Mesendoderm (in vitro differentiated cells): ENCODE data around the gene TBC1D5.
A peak's percentile ranks its signal among the peaks of the same experiment; 100 is the strongest.
"Not testable (repeated sequence)": the region's sequence is repeated elsewhere in the genome, so short reads cannot be mapped to it uniquely, and the experiment has no call there.

Experiments
- DNase-seq: peaks from one replicate; pipeline ENCODE4 v3.0.0; 2013
- H2AK5ac ChIP-seq: 2 replicates; pipeline ENCODE4 v1.6.1; 2013; ENCODE audit warnings: low read length, inconsistent platforms
- H2BK120ac ChIP-seq: 2 replicates; pipeline ENCODE4 v1.6.1; 2013; ENCODE audit warnings: low read depth, mild to moderate bottlenecking, low read length, moderate library complexity, mixed read lengths
- H2BK15ac ChIP-seq: replicated peaks from 2 replicates; pipeline ENCODE4 v1.6.1; 2013; ENCODE audit warnings: low read depth, mild to moderate bottlenecking, moderate library complexity
- H2BK5ac ChIP-seq: 2 replicates; pipeline ENCODE4 v1.6.1; 2013; ENCODE audit warnings: low read length, inconsistent platforms
- H3K18ac ChIP-seq: 2 replicates; pipeline ENCODE4 v1.6.1; 2013; ENCODE audit warnings: mild to moderate bottlenecking, low read length, mixed read lengths
- H3K23ac ChIP-seq: one replicate; pipeline ENCODE4 v1.6.1; 2013; ENCODE audit warnings: low read length
- H3K27ac ChIP-seq: 2 replicates; pipeline ENCODE4 v1.5.1; 2013; ENCODE audit warnings: low read depth, mild to moderate bottlenecking, inconsistent platforms, low read length, moderate library complexity
- H3K27me3 ChIP-seq: 2 replicates; pipeline ENCODE4 v1.6.1; 2013; ENCODE audit warnings: low read length, control low read depth, mild to moderate bottlenecking, inconsistent platforms; ENCODE audit not compliant: insufficient read depth, poor library complexity
- H3K36me3 ChIP-seq: 2 replicates; pipeline ENCODE4 v1.6.1; 2013; ENCODE audit warnings: low read length, inconsistent platforms; ENCODE audit not compliant: control insufficient read depth, insufficient read depth
- H3K4ac ChIP-seq: one replicate; pipeline ENCODE4 v1.6.1; 2013; ENCODE audit warnings: low read depth, mild to moderate bottlenecking, low read length, moderate library complexity
- H3K4me1 ChIP-seq: 2 replicates; pipeline ENCODE4 v1.6.1; 2013; ENCODE audit warnings: low read depth, low read length, inconsistent platforms; ENCODE audit not compliant: control insufficient read depth
- H3K4me2 ChIP-seq: 2 replicates; pipeline ENCODE4 v1.6.1; 2013; ENCODE audit warnings: low read length
- H3K4me3 ChIP-seq: 2 replicates; pipeline ENCODE4 v1.5.1; 2013; ENCODE audit warnings: mild to moderate bottlenecking, low read length
- H3K56ac ChIP-seq: one replicate; pipeline ENCODE4 v1.6.1; 2013; ENCODE audit warnings: low read length
- H3K79me1 ChIP-seq: 2 replicates; pipeline ENCODE4 v1.6.1; 2013; ENCODE audit warnings: low read length, inconsistent platforms
- H3K79me2 ChIP-seq: 2 replicates; pipeline ENCODE4 v1.6.1; 2013; ENCODE audit warnings: mild to moderate bottlenecking, low read length; ENCODE audit not compliant: control insufficient read depth, insufficient read depth
- H3K9ac ChIP-seq: 2 replicates; pipeline ENCODE4 v1.6.1; 2013; ENCODE audit warnings: low read length, inconsistent platforms
- H4K5ac ChIP-seq: one replicate; pipeline ENCODE4 v1.6.1; 2013; ENCODE audit warnings: low read length
- H4K8ac ChIP-seq: one replicate; pipeline ENCODE4 v1.6.1; 2013; ENCODE audit warnings: low read depth, mild to moderate bottlenecking, control low read depth, low read length, moderate library complexity
- WGBS: extraction: QIAGEN DNeasy Blood & Tissue Kit; methylation state at CpG from one replicate; pipeline ENCODE4 v1.1.7; 2013; ENCODE audit warnings: low lambda C conversion rate, missing lambda C conversion rate; ENCODE audit not compliant: insufficient coverage; ENCODE audit errors: extremely low coverage; 5-methylcytosine and 5-hydroxymethylcytosine counted together

The TBC1D5 gene

GRCh38 chr3:17352620-17353019, 389.8 kb downstream of the TBC1D5 start:
- Histone ChIP-seq H3K79me2 (no peaks in the 10 kb centered on the region), H2AK5ac (no peak overlapping the region), H3K27me3 (no peaks in the 10 kb centered on the region), H4K8ac (no peak overlapping the region), H3K36me3 (no peaks in the 10 kb centered on the region), H3K9ac (no peak overlapping the region), H2BK15ac (no peak overlapping the region), H3K18ac (no peak overlapping the region), H3K4me3 (no peak overlapping the region), H3K4me1 (no peaks in the 10 kb centered on the region), H3K79me1 (no peaks in the 10 kb centered on the region), H4K5ac (no peak overlapping the region), H2BK5ac (no peak overlapping the region), H3K4me2 (no peak overlapping the region), H3K27ac (no peak overlapping the region), H3K56ac (no peak overlapping the region), H2BK120ac (no peak overlapping the region), H3K4ac (no peak overlapping the region), H3K23ac (no peak overlapping the region)
- DNase-seq = no peak
- no CpG with 5 or more reads among the region's 3 CpGs for WGBS

GRCh38 chr3:17351193-17351592, 391.2 kb downstream of the TBC1D5 start:
- H3K27ac ChIP-seq, H3K4me1 ChIP-seq, H3K23ac ChIP-seq, H3K9ac ChIP-seq, H3K4me2 ChIP-seq, H2BK120ac ChIP-seq, H3K79me2 ChIP-seq, H3K4ac ChIP-seq, H2BK15ac ChIP-seq, H3K4me3 ChIP-seq, H3K18ac ChIP-seq, H2BK5ac ChIP-seq, H3K27me3 ChIP-seq, H3K79me1 ChIP-seq, H3K56ac ChIP-seq, H4K8ac ChIP-seq, H4K5ac ChIP-seq, H3K36me3 ChIP-seq, DNase-seq, H2AK5ac ChIP-seq: not testable (repeated sequence)
- WGBS = no CpG with 5 or more reads among the region's 4 CpGs

DNA sequence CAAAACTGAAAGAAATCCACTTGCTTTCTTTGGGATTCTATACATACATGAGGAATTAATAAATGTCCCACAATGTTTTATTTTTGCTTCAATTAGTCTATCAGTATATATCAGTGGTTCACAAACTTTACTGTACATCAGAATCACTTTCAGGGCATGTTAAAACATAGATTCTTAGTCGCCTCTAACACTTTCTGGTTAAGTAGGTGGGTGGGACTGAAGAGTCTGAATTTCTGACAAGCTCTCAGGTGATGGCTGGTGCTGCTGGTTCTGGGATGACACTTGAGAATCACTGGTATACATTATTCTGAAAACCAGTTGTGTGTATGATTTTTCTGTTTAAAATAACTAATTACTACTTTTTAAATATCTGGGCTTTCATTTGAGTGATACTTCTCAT, 393.3 kb downstream of the TBC1D5 start:
- H4K8ac ChIP-seq = no peak overlapping the region
- no peak overlapping the region for H3K9ac ChIP-seq
- no CpG with 5 or more reads among the region's 1 CpG for WGBS
- no peak overlapping the region for H3K4me2 ChIP-seq
- H3K4ac ChIP-seq = no peak overlapping the region
- H2BK5ac ChIP-seq = no peak overlapping the region
- H2BK15ac ChIP-seq = no peak overlapping the region
- no peak overlapping the region for H2BK120ac ChIP-seq
- no peaks in the 10 kb centered on the region for H3K4me1 ChIP-seq
- H4K5ac ChIP-seq = no peak overlapping the region
- H3K18ac ChIP-seq = no peak overlapping the region
- H3K27ac ChIP-seq = no peak overlapping the region
- H2AK5ac ChIP-seq = no peak overlapping the region
- H3K23ac ChIP-seq = no peak overlapping the region
- H3K56ac ChIP-seq = no peak overlapping the region
- no peak overlapping the region for H3K4me3 ChIP-seq
- H3K27me3 ChIP-seq = no peaks in the 10 kb centered on the region
- H3K79me2 ChIP-seq = no peaks in the 10 kb centered on the region
- H3K36me3 ChIP-seq = no peaks in the 10 kb centered on the region
- no peaks in the 10 kb centered on the region for H3K79me1 ChIP-seq
- no peak for DNase-seq

DNA sequence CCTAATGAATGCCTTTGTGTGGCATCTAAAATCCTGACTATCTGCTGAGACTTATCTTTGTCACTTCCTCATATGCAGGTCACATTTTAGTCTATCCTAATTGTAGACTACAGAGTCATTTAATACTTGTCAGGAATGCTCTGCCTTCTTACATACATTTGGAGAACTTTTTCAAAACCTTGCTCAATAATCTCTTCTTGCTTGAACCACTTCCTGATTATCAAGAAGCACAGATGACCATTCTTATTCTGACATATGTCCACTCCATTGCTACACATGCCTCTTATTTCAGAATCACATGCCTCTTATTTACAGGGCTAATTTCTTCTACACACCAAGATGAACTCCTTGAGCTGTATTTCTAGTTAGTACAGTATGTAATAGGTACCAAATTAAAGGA, 400.3 kb downstream of the TBC1D5 start:
- no peak overlapping the region for H2BK120ac ChIP-seq
- H4K8ac ChIP-seq = no peak overlapping the region
- no peaks in the 10 kb centered on the region for H3K27me3 ChIP-seq
- no peak overlapping the region for H4K5ac ChIP-seq
- H3K36me3 ChIP-seq = no peaks in the 10 kb centered on the region
- no peak overlapping the region for H3K9ac ChIP-seq
- H3K4me1 ChIP-seq = no peaks in the 10 kb centered on the region
- H2AK5ac ChIP-seq = no peak overlapping the region
- no peak overlapping the region for H3K4me3 ChIP-seq
- H2BK5ac ChIP-seq = no peak overlapping the region
- no peaks in the 10 kb centered on the region for H3K79me1 ChIP-seq
- no peak overlapping the region for H3K4ac ChIP-seq
- no peak for DNase-seq
- H2BK15ac ChIP-seq = no peak overlapping the region
- H3K79me2 ChIP-seq = no peaks in the 10 kb centered on the region
- no peak overlapping the region for H3K56ac ChIP-seq
- no peak overlapping the region for H3K4me2 ChIP-seq
- no peak overlapping the region for H3K18ac ChIP-seq
- no peak overlapping the region for H3K27ac ChIP-seq
- H3K23ac ChIP-seq = no peak overlapping the region

GRCh38 chr3:17340693-17341092, 401.7 kb downstream of the TBC1D5 start:
- H3K27me3 ChIP-seq = no peaks in the 10 kb centered on the region
- H3K79me2 ChIP-seq = no peaks in the 10 kb centered on the region
- H3K18ac ChIP-seq = no peak overlapping the region
- H3K79me1 ChIP-seq = no peaks in the 10 kb centered on the region
- no peak overlapping the region for H3K23ac ChIP-seq
- H3K4me1 ChIP-seq = no peaks in the 10 kb centered on the region
- H3K36me3 ChIP-seq = no peaks in the 10 kb centered on the region
- H2BK5ac ChIP-seq = no peak overlapping the region
- no peak overlapping the region for H4K8ac ChIP-seq
- no peak overlapping the region for H3K4ac ChIP-seq
- no peak overlapping the region for H3K9ac ChIP-seq
- H3K56ac ChIP-seq = no peak overlapping the region
- no peak overlapping the region for H3K4me2 ChIP-seq
- no peak overlapping the region for H2AK5ac ChIP-seq
- no peak overlapping the region for H4K5ac ChIP-seq
- no CpG with 5 or more reads among the region's 2 CpGs for WGBS
- no peak overlapping the region for H2BK120ac ChIP-seq
- DNase-seq = no peak
- H3K4me3 ChIP-seq = no peak overlapping the region
- H2BK15ac ChIP-seq = no peak overlapping the region
- H3K27ac ChIP-seq = no peak overlapping the region

DNA sequence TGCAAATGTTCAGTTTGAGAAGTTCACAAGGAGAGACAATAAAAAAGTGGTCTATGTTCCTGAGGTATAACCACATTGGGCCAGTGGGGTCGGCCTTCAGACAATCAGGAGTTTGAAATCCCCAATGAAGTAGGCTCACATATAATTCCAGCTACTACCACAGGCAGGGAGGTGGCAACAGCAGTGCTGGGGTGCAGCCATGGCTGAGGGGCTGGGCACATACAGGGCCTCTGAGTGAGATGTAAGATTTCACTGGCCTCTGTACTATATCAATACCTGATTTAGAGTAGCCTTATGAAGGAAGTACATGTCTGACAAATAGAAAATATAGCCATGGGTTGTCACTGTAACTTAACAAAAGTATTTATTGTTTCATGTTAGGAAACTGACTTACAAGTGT, 402.2 kb downstream of the TBC1D5 start:
- Histone ChIP-seq H4K8ac (peak overlapping the region; percentile 76), H3K56ac (no peak overlapping the region), H2BK15ac (no peak overlapping the region), H3K4me2 (no peak overlapping the region), H3K36me3 (no peaks in the 10 kb centered on the region), H3K4me3 (no peak overlapping the region), H2AK5ac (no peak overlapping the region), H3K27me3 (no peaks in the 10 kb centered on the region), H2BK5ac (no peak overlapping the region), H3K9ac (no peak overlapping the region), H3K79me2 (no peaks in the 10 kb centered on the region), H3K27ac (no peak overlapping the region), H4K5ac (no peak overlapping the region), H3K4me1 (no peaks in the 10 kb centered on the region), H3K79me1 (no peaks in the 10 kb centered on the region), H3K23ac (no peak overlapping the region), H3K18ac (no peak overlapping the region), H2BK120ac (no peak overlapping the region), H3K4ac (no peak overlapping the region)
- WGBS = no CpG with 5 or more reads among the region's 1 CpG
- DNase-seq = no peak
